Skeletal muscle tissue (tissue), 5 donors: ENCODE results near the gene NLK. TPM values are rescaled to one million over a fixed set of nuclear protein-coding genes. Genes with fewer than 3 reads are reported as not detected.
"Not testable (repeated sequence)": the region's sequence is repeated elsewhere in the genome, so short reads cannot be mapped to it uniquely, and the experiment has no call there.

Source experiments
- H3K27ac ChIP-seq: one replicate; pipeline ENCODE4 v1.7.0; 2013; ENCODE audit warnings: mild to moderate bottlenecking, low read depth, low read length, inconsistent platforms
- H3K27me3 ChIP-seq, 3 donors: one replicate each; pipeline ENCODE4 v1.7.0; 2013; ENCODE audit warnings: low read length in 3 of 3; ENCODE audit not compliant: control insufficient read depth in 3 of 3, insufficient read depth in 3 of 3
- H3K36me3 ChIP-seq, 3 donors: one replicate each; pipeline ENCODE4 v1.7.0; 2013; ENCODE audit warnings: low read length in 3 of 3; ENCODE audit not compliant: control insufficient read depth in 3 of 3, insufficient read depth in 3 of 3
- H3K4me1 ChIP-seq, 3 donors: one replicate each; pipeline ENCODE4 v1.7.0; 2013; ENCODE audit warnings: low read length in 3 of 3, mild to moderate bottlenecking in 3 of 3; ENCODE audit not compliant: control insufficient read depth in 3 of 3, insufficient read depth in 3 of 3
- H3K4me3 ChIP-seq, 3 donors: one replicate each; pipeline ENCODE4 v1.7.0; 2013; ENCODE audit warnings: low read length in 3 of 3
- H3K9ac ChIP-seq, 3 donors: one replicate each; pipeline ENCODE4 v1.7.0; 2013; ENCODE audit warnings: low read length in 3 of 3, mild to moderate bottlenecking in 3 of 3, moderate library complexity in 2 of 3, low read depth in 1 of 3
- H3K9me3 ChIP-seq, 3 donors: one replicate each; pipeline ENCODE4 v1.7.0; 2013; ENCODE audit warnings: low read length in 3 of 3; ENCODE audit not compliant: control insufficient read depth in 3 of 3
- small RNA-seq: library from RNA; depleted of rRNA; stranded (forward); fragments of <200 nt; gene quantifications from one replicate; pipeline ENCODE3, GENCODE V24; 2014
- total RNA-seq: library from RNA; depleted of rRNA; stranded (reverse); fragments of >200 nt; gene quantifications from one replicate; pipeline ENCODE4 v1.2.3, GENCODE V29; 2014
- donor health status: Osteomylitis.

NLK gene
- total RNA-seq, 1 donor from 2014 or later = 14.6 TPM

GRCh38 chr17:28236033-28236653 is 193.7 kb downstream of the NLK start:
- not testable (repeated sequence) for H3K4me3 ChIP-seq, H3K36me3 ChIP-seq, H3K9me3 ChIP-seq, H3K9ac ChIP-seq, H3K27ac ChIP-seq, H3K27me3 ChIP-seq, H3K4me1 ChIP-seq

- H3K36me3 ChIP-seq, H3K27ac ChIP-seq, H3K9me3 ChIP-seq, H3K27me3 ChIP-seq, H3K4me3 ChIP-seq, H3K4me1 ChIP-seq, H3K9ac ChIP-seq: not testable (repeated sequence)
Measured at GRCh38 chr17:28238547-28239270, 196.2 kb downstream of the NLK start.

- Histone ChIP-seq H3K9me3 (no peaks in the 10 kb centered on the region), H3K4me3 (no peak overlapping the region), H3K36me3 (no peaks in the 10 kb centered on the region), H3K9ac (no peak overlapping the region), H3K4me1 (no peaks in the 10 kb centered on the region), H3K27ac (no peak overlapping the region), H3K27me3 (no peaks in the 10 kb centered on the region)
Measured at GRCh38 chr17:28239271-28239624, 196.8 kb downstream of the NLK start.

GRCh38 chr17:28240688-28241340 is 198.3 kb downstream of the NLK start:
- no peak overlapping the region for H3K27ac ChIP-seq
- H3K27me3 ChIP-seq = peaks cover 0 to 2% (median 0%) of the 10 kb centered on the region in 3 donors
- H3K4me1 ChIP-seq = no peaks in the 10 kb centered on the region
- no peak overlapping the region for H3K9ac ChIP-seq
- H3K9me3 ChIP-seq = no peaks in the 10 kb centered on the region
- no peaks in the 10 kb centered on the region for H3K36me3 ChIP-seq
- no peak overlapping the region for H3K4me3 ChIP-seq

GRCh38 chr17:28242791-28243190 is 200.3 kb downstream of the NLK start:
- Histone ChIP-seq H3K27me3 (peaks cover 0 to 9% (median under 1%) of the 10 kb centered on the region in 3 donors), H3K4me3 (no peak overlapping the region), H3K9ac (no peak overlapping the region), H3K4me1 (no peaks in the 10 kb centered on the region), H3K36me3 (no peaks in the 10 kb centered on the region), H3K27ac (no peak overlapping the region), H3K9me3 (no peaks in the 10 kb centered on the region)

DNA sequence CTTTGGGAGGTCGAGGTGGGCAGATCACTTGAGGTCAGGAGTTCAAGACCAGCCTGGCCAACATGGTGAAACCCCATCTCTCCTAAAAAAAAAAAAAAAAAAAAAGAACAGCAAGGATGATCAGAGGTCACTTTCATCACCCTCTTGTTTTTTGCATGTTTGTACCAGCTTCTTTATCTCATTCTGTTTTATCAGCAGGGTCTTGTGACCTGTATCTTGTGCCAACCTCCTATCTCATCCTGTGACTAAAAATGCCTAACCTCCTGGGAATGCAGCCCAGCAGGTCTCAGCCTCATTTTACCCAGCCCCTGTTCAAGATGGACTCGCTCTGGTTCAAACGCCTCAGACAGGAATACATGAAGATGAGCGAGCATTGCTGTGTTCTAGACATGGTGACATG is 200.8 kb downstream of the NLK start:
- not testable (repeated sequence) for H3K4me3 ChIP-seq, H3K27ac ChIP-seq, H3K9me3 ChIP-seq, H3K9ac ChIP-seq, H3K4me1 ChIP-seq, H3K36me3 ChIP-seq
- peaks cover 3 to 12% (median 5%) of the 10 kb centered on the region in 3 donors for H3K27me3 ChIP-seq

GRCh38 chr17:28244446-28244845 is 202.0 kb downstream of the NLK start:
- Histone ChIP-seq H3K9ac (no peak overlapping the region), H3K4me3 (no peak overlapping the region), H3K27me3 (peaks cover 5 to 13% (median 7%) of the 10 kb centered on the region in 3 donors), H3K4me1 (no peaks in the 10 kb centered on the region), H3K9me3 (no peaks in the 10 kb centered on the region), H3K36me3 (no peaks in the 10 kb centered on the region), H3K27ac (no peak overlapping the region)

Small RNA genes within 50 kb of the gene (small RNA-seq; reads per million reads assigned to genes)
- gene RF00006 (not detected), gene RF00156 (not detected), gene RF00601 (not detected), gene RPS29P22 (not detected)

Other genes with a start within 250 kb of the NLK start
- gene NOS2, start 242.1 kb upstream of the NLK start, total RNA-seq = 1.0 TPM
- 5.2 TPM for gene LYRM9, start 149.3 kb upstream of the NLK start, total RNA-seq